GM19395 (cell line): ENCODE results near the gene ATP6V1A.

Source experiments
- ATAC-seq: cut with Tn5 transposase; IDR thresholded peaks from one replicate; pipeline ENCODE4 v1.9.1; 2021; ENCODE audit warnings: mild to moderate bottlenecking, moderate library complexity; ENCODE audit not compliant: unreplicated experiment

The ATP6V1A gene

GRCh38 chr3:113745756-113746547 is 883 bp upstream of the ATP6V1A start, which contains the start of gene NAA50:
Gene NAA50 (minus strand): TSS chr3:113746249. CDS start chr3:113745949, 300 bp downstream.
- ATAC-seq = peak; percentile 50

GRCh38 chr3:113747283-113748046 is 630 bp downstream of the ATP6V1A start:
- ATAC-seq = peak; percentile 8

- ATAC-seq = no peak
These were observed 4.3 kb downstream of the ATP6V1A start for GRCh38 chr3:113751141-113751540.

GRCh38 chr3:113753376-113753985 is 6.6 kb downstream of the ATP6V1A start:
- ATAC-seq = no peak

- ATAC-seq = no peak
These were observed 7.8 kb downstream of the ATP6V1A start for GRCh38 chr3:113754494-113755159.

GRCh38 chr3:113758389-113759024 is 11.7 kb downstream of the ATP6V1A start:
- ATAC-seq = no peak

GRCh38 chr3:113764698-113765097 is 17.9 kb downstream of the ATP6V1A start:
- no peak for ATAC-seq

GRCh38 chr3:113769551-113769950 is 22.7 kb downstream of the ATP6V1A start:
- ATAC-seq = peak; percentile 61

- ATAC-seq = no peak
These were observed 25.2 kb downstream of the ATP6V1A start for GRCh38 chr3:113771993-113772392.

- ATAC-seq = no peak
These were observed 26.5 kb downstream of the ATP6V1A start for GRCh38 chr3:113773381-113773780.

GRCh38 chr3:113775516-113775915 is 28.7 kb downstream of the ATP6V1A start:
- ATAC-seq = no peak

GRCh38 chr3:113776564-113776963 is 29.7 kb downstream of the ATP6V1A start:
- ATAC-seq = no peak

- ATAC-seq = no peak
These were observed 36.6 kb downstream of the ATP6V1A start for GRCh38 chr3:113783463-113783862.

GRCh38 chr3:113783980-113784379 is 37.1 kb downstream of the ATP6V1A start:
- no peak for ATAC-seq

GRCh38 chr3:113791381-113791780 is 44.5 kb downstream of the ATP6V1A start:
- no peak for ATAC-seq

GRCh38 chr3:113794526-113794925 is 47.7 kb downstream of the ATP6V1A start:
- ATAC-seq = no peak

GRCh38 chr3:113795693-113796092 is 48.9 kb downstream of the ATP6V1A start:
- ATAC-seq = no peak

GRCh38 chr3:113802795-113803455 is 56.1 kb downstream of the ATP6V1A start:
- peak; percentile 72 for ATAC-seq

- no peak for ATAC-seq
These were observed 57.8 kb downstream of the ATP6V1A start for GRCh38 chr3:113804661-113805060.

- no peak for ATAC-seq
These were observed 58.4 kb downstream of the ATP6V1A start for GRCh38 chr3:113805249-113805648.
